HG03457 (cell line): ENCODE results near the gene TNS3.

Experiments
- ATAC-seq: cut with Tn5 transposase; IDR thresholded peaks from one replicate; pipeline ENCODE4 v1.9.1; 2021; ENCODE audit warnings: moderate number of reproducible peaks; ENCODE audit not compliant: unreplicated experiment

Gene TNS3

DNA sequence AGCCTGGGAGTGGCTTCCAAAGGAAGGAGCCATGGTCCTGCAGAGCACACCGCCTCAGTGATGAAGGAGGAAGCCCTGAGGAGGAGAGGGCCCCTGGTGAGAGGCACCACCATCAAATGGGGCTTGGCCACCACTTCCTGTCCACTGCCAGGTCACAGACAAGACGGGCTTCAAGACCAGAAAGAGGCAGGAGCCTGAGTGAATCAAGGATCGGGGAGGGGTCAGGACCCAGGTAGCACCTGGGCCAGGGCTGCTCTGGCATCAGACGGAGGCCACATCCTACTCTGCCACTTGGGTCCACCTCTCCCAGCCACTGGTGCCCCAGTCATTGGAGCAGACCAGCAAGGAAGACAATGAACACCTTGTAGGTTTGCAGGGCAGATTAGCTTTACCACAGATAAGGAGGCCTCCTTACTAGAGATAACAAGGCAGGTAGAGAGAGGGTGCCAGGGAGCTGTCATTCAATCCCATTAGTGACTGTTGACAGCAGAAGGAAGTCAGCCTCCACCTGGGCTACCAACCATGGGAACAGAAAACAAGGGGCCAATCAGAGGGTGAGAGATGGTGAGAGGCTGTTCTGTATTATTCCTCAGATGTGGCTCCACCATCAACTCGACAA lies 143.4 kb downstream of the TNS3 start:
- ATAC-seq: no peak

DNA sequence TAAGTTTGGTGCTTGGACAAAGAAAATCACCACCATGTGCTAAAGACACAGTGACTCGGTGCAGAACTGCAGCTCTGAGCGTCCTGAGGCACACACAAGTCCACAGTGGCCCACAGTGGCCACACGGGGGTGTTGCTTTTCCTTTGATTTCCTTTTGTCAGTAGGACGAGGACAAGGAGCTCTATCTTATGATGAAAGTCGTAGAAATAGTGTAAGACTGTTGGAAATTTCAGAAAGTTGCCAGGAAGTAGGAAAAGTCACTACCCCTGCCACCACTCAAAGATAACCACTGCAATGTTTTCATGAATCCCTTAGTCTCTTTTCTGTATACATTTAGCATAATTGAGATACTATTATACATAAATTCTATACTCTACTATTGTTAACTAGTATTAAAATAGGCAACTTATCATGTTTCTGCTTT lies 146.0 kb downstream of the TNS3 start:
- no peak for ATAC-seq

DNA sequence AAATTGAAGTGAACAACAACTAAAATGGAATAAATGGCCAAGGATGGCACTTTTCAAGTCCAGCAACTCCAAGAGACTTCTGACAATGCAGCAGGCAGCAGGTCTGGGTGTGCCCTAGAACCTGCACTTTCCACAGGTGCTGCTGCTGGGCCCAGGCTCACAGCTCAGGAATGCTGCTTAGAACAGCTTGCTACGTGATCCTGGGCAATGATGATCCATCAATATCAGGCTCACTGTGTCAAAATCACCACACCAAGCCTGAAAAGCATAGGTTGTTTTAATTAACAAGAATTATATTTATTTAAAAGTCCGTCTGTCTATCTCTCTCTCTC lies 148.4 kb downstream of the TNS3 start:
- no peak for ATAC-seq

DNA sequence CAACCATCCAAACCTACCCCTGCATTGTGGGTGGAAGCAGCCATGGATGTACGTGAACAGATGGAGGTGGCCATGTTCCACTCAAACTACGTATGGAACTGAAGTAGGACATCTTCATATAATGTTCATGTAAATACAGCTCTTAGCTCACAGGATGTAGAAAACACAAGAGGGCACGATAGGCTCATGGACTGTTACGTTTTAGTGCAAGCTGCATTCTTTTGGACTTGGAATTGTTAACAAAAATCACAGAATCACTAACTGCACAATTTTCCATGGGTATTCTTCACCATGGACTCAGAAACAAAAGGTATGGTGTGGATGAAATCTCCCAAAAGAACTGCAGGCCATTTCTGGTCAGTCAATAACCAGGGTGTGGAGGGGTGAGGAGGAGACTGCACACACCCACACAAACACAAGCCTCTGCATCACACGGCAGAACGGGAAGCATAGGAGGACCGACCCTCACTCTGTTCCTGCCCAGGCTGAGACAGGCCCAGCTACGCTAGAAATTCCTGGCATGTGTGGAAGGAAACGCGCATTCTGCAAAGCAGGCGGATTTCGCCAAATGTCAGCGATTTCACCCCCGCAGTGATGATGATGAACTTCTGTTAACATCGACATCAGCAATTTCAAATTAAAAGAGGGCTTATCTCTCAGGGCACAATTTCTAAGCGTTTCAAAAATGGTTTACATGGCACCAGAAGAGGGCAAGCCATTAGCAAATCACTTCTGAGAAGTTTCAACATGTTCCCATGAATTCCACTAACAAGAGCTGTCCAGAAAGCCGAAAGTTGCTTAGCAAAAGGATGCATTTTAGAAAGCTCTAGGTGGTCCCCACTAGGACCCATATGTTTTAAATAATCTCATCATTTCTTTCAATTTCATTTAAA lies 149.0 kb downstream of the TNS3 start:
- ATAC-seq: no peak

DNA sequence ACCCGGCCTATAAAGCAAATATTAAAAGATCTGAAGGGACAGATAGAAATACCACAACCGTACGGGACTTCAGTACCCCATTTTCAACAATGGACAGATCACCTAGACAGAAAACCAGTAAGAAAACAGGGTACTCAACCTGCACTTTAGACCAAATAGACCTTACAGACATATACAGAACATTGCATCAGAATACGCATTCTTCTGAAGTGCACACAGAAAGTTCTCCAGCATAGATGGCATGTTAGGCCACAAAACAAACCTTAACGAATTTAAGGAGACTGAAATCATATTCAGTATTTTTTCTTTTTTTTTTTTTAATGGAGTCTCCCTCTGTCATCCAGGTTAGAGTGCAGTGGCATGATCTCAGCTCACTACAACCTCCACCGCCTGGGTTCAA lies 151.5 kb downstream of the TNS3 start:
- ATAC-seq: no peak

DNA sequence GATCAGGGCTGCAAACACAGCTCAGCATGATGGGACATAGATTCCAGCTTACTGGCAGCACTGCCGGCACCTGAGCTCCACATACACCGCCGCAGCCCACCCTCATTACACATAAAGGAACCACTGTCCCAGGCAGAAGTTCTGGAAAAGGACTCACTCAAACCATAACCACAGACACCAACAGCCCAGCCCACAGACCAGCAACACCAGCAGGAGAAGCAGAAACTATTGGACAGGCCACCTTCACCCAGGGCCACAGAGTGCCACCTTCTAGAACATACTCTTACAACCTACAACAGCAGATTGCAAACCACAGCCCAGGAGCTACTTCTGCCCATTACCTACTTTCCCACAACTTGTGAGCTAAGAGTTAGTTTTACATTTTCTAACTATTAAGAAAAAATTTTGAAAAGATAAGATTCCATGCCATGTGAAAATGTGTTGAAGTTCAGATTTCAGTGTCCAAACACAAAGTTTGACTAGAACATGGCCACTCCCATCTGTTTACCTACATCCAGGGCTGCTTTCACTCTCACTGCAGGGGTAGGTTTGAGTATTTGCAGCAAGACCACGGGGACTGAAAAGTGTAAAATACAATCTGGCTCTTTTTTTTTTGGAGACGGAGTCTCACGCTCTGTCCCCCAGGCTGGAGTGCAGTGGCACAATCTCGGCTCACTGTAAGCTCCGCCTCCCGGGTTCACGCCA lies 153.0 kb downstream of the TNS3 start:
- no peak for ATAC-seq

DNA sequence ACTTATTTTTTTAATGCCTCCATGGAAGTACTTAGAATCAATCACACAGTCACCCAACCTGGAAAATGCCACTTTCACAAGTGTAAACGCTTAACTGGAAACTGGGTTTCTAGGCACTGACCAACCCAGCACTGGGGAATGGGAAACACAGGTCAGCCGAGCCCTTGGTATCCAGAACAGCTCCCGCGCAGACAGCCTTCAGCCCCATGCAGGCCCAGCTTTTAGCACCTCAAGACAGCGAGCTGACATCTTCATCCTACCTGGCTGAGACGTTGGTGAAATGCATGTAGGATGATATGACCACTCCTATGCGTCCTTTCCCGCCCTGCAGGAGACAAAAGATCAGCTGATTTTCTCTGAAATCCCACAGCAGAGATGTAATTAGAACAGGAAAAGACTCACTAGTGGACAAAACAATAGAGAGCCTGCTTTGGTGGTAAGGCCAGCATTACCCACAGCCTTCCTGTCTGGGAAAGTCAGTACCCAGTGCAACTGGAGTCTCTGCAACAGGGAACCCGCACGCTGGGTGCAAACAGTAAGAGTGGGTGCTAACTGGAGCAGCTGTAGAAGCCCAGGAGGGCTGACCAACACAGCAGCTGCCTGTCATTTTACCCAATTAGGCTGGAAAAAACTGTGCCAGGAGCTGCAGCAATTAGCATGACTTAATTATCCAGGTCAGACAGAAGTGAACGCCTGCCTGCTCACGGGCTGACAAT lies 153.7 kb downstream of the TNS3 start:
- no peak for ATAC-seq

DNA sequence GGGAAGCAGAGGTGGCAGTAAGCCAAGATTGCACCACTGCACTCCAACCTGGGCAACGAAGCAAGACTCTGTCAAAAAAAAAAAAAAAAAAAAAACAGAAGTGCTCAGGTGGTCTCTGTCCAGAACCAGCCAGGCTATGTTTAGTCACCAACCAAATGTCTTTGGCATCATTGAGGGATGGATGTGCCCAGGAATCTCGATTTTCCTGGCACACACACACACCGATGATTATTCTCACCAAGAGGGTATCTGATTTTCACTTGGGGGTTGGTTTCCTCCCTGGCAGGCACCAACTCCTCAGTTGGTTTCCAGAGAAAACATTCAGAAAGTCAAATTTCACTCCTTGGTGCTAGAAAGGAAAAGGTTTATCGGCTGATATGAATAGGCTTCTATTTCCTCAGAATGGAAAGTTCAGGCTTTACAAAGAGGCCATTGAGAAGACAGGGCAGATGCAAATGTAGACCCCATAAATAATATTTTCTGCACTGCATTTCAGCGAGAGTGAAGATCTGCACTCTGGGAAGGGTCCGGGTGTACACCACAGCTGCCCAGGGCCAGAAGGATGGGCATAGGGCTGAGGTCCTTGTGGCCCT lies 154.8 kb downstream of the TNS3 start:
- ATAC-seq: no peak

DNA sequence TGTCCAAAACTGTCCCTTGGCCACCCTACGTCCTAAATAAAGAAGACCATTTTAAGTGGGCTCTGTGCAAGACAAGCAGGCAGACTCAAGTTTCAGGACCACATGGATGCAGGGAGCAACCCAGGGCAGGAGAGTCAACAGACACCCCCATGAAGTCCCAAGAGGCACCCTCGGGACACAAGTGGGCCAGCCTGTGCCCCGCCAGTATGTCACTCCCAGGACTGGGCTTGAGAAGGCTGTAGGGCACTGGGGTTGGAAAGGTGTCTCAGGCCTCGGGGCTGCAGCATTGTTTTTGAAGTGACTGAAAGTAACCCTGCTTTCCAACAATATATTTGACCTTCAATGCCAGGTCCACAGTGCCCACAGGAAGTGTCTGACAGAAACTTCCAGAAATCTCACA lies 157.4 kb downstream of the TNS3 start:
- no peak for ATAC-seq

DNA sequence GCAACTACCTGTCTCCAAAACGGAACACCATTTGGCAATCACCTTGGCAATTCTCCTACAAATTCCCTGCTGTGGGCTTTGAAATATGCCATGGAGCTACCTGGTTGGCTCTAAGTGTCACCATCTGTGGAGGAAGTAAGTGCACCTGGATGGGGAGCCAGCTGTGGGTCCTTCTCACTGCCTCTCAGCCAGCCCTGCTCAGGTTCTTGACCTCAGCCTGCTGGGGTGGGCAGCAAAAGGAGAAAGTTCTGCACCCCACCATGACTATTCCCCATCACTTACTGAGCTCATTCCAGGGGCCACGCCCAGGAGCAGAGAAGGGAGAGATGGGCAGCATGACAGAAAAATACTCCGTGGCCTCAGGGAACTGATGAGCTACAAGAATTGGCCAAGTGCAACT lies 158.7 kb downstream of the TNS3 start:
- no peak for ATAC-seq

DNA sequence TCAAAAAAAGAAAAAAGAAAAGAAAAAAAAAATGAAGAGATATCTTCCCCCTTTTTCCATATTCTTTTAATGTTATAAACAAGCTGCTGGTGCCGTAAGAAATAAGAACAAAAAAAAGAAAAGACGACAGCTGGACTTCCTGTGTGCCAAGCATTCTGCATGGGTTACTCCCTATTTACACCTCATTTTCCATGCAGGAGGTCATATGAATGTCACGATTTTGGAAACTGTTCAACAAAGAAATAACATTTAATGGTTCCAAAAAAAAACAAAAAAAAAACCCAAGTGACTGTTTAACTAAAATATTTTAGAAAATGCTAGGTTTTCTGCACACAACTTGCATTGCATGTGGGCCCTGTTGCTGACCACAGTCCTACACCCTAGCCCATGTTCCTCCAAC lies 159.3 kb downstream of the TNS3 start:
- ATAC-seq: no peak

DNA sequence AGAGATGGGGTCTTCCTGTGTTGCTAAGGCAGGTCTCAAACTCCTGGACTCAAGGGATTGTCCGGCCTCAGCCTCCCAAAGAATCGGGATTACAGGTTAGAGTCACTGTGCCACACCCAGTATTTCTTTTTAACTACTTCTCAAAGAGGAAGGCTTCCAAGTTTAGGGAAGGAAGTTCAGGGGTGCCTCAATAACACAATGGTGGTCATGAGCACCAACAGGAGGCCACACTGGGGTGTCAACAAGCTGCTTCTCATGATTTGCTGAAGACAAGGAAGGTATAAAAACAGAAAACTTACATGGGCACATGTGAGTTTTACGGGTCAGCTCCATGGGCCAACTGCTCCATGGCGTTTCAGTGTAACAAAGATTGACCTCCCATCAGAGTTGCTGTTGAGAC lies 160.5 kb downstream of the TNS3 start:
- ATAC-seq: no peak

DNA sequence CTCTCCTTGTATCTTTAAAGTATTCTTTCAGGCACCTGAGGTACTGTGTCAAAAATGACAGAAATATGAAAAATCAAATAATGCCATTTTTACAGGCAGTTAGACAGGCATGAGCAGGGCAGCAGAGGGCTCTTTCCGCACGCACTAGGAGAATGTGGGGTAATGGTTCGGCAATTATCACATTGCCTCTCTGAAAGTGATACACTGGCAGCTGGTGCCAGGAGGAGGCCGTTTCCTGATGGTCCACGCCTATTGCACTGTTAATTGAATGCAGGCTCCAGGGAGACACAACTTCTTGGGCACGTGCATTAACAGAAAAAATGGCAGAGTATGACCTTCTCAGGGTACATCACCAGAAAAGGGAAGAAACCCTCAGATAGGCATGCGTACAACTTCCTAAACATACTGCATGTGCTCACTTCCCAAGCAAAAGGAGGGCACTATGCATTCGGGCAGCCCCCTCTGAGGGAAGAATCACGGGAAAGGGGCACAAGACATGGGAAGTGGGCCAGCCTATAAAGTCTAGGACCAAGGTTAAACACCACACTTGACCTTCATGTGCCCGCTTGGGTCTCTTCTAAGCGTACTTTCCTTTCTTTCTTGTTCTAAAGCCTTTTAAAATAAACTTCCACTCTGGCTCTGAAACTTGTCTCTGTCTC lies 161.7 kb downstream of the TNS3 start:
- no peak for ATAC-seq

DNA sequence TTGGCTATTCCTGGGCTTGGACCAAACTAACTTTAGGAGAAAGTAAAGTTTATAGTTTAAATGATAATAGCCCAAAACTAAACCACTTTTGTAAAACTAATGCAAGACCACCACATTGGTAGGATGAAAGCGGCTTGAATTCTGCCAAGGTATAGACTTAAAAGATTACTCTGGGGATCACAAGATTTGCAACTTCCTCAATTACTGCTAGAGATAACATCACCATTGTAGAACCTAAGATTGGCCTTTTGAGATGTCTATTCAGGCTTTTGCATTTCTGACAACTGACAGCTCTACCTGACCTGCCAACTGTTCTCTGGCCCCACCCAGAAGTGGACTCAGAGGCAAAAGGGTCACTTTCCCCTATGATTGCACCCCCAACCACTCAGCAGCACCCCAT lies 162.4 kb downstream of the TNS3 start:
- ATAC-seq: no peak

DNA sequence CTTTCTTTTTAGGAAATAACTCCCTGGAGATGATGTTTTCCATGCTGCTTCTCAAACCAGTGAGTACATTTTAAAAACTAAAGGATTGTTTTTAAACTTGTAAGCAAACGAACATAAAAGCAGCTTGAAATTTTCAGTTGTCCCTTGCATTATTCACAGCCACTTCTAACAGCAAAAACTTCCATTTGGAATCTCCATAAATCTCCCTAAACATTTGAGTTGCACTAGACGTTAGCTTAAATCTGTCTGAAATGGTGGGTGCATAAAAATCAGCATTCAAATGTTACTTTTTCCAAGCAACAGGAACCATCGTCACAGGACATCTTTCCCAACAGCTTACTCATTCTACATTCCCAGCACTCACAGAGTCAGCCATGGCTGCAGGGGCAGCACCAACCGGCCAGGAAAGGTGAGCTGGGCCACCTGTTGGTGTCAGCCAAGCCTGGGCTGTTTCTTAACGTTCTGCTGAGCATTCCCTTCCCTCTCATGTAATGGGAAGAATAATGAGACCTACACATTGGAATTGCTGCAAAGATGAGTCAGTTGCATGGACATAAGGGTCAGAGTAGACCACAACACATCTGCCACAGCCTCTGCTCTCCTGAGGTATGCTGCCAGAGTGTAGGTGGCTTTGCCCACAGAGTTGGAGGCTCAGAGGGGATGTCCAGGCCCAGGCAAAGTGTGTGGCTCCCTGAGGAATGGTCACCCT lies 163.2 kb downstream of the TNS3 start:
- no peak for ATAC-seq

DNA sequence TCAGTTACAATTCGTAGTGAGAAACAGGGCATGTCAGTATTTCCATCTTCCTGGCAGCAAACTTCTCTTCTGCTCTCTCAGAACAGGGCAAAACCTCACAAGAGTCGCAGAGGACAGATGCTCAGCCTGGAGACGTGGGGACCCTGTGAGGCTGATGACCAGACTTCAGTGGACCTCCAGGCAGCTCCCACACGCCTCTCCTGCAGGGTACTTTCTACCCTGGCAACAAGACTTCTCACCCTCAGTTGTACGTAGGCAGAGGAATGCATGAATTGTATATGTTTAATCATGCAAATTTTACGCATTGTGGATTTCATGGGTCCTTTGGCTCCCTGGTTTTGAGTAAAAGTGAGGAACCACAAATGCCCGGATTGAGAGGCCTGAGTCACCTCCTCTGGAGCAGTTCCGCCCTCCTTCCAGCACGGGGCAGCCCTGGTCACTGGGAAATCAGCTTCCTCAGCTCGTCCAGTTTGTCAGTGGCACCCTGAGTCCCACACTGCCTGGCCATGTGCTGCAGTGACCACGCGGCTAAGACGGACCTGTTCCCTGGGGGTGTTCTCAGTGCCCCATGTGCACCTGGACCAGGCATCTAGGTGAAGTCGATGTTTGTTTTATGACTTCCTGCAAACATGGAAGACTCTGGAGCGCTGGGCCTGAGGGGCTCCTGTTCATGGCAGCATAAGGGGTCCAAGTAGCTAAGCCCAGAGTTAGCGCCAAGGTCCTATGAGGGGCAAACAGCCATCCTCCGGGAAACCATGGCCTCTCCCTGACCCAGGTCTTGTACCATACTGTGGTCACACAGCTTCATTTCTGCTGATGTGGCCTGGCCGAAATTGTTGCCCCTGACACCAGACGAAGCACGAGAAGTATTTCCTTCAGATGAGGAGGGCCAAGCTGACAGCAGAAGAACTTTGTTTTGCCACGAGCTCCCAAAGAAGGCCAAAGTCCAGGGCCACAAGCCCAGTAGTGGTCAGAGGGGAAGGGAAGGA lies 165.1 kb downstream of the TNS3 start:
- no peak for ATAC-seq

DNA sequence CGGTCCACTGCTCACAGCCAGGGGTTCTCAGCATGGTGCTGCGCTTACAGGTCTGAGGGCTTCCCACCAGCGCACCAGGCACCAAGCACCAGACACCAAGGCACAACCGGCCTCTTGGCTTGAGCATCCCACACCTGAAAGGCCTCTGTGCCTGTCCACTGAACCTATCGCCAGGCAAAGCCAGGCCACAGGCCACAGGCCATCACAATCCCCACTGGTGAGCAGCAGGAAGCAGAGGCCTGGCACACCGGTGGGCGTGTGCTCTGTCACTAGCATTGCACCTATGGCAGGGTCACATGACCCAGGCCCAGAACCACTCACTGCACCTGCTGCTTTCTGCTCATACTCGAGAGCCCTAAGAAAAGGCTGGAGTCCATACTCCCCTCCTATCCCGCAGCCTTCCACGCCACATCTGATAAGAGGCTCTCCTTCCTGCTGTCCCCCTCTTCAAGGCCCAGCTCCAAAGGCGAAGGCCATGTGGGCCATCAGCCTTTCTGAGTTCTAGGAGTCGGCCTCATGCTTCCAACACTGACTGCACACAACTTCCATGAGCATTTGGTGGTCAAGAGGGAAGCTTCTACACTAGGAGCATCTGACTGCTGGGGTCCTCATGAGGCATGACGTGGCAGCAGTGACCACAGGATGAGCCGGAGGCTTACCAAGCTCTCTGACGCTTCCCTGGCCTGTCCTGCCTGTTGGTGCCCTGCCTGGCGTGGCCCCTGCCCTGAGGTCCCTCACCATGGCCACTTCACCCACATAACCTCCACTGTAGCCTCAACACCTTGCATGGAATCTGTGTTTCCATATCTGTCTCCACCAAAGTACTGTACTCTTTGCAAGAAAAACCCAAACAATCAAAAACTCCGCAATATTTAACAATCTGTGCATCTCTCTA lies 166.3 kb downstream of the TNS3 start:
- no peak for ATAC-seq
